ENCODE results near the gene SLC6A18. TPM values are rescaled to one million over a fixed set of nuclear protein-coding genes. Genes with fewer than 3 reads are reported as not detected.
A peak's percentile ranks its signal among the peaks of the same experiment; 100 is the strongest.

Gene SLC6A18
- total RNA-seq, 2 experiments from 2014 or later, result not detected

DNA sequence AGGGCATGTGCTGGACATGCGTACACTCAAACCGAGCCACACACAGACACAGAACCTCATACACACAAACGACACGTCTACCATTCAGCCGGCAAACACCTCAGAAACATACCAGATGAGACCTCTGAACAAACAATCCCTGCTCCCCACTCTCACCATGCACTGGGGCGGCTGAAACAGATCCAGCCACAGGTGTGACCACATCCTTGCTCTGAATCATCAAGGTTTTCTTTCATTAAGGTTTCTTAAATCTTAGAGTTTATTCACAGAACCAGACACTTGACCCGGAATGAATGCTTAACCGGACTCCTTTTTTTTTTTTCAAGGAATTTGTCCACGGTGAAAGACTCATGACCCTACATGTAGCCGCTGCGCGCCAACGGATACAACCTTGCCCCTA lies 43.5 kb downstream of the SLC6A18 start:
- H3K9me3 Mint-ChIP-seq, result no peaks in the 10 kb centered on the region
- H3K36me3 Mint-ChIP-seq (ENCODE audit: low read depth), result peaks cover 18% of the 10 kb centered on the region
- POLR2A ChIA-PET, result no interaction called here
- DNase-seq (peak; percentile 81), ATAC-seq (peak; percentile 98)
- no peaks in the 10 kb centered on the region for H3K27me3 Mint-ChIP-seq
- TF ChIP-seq, protein P1, sequence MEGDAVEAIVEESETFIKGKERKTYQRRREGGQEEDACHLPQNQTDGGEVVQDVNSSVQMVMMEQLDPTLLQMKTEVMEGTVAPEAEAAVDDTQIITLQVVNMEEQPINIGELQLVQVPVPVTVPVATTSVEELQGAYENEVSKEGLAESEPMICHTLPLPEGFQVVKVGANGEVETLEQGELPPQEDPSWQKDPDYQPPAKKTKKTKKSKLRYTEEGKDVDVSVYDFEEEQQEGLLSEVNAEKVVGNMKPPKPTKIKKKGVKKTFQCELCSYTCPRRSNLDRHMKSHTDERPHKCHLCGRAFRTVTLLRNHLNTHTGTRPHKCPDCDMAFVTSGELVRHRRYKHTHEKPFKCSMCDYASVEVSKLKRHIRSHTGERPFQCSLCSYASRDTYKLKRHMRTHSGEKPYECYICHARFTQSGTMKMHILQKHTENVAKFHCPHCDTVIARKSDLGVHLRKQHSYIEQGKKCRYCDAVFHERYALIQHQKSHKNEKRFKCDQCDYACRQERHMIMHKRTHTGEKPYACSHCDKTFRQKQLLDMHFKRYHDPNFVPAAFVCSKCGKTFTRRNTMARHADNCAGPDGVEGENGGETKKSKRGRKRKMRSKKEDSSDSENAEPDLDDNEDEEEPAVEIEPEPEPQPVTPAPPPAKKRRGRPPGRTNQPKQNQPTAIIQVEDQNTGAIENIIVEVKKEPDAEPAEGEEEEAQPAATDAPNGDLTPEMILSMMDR (IDR thresholded peaks at IDR 0.05), result no peak
- CTCF ChIA-PET, result no interaction called here
- no peak overlapping the region for H3K27ac Mint-ChIP-seq
- H3K4me3 Mint-ChIP-seq, result no peak overlapping the region
- intact Hi-C loops (cut with micrococcal nuclease), result no loop called here
- H3K4me1 Mint-ChIP-seq (ENCODE audit: low read depth), result peaks cover 11% of the 10 kb centered on the region

DNA sequence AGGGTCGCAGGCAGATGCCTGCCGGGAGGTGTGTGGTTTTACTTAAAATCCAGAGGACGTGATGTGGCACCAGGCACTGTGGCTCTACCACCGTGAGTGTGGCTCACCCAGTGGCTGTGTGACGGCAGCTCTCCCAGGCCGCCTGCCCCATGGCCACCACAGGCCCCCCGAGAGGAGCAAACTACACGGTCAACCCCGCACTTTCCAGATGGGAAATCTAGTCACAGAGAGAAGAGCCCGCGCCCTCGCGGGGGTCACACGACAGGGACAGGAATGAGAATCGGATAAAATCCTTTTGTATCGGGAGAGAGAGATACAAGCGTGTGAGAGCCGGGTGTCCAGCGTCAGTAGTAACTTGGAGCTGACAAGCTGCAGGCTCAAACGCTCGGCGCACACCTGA lies 45.2 kb downstream of the SLC6A18 start:
- TF ChIP-seq, protein P1 (IDR thresholded peaks at IDR 0.05), result no peak
- Mint-ChIP-seq H3K4me1 (ENCODE audit: low read depth) (peaks cover 11% of the 10 kb centered on the region), H3K4me3 (no peak overlapping the region), H3K27ac (no peak overlapping the region), H3K27me3 (peaks cover 2% of the 10 kb centered on the region), H3K36me3 (ENCODE audit: low read depth) (peaks cover 21% of the 10 kb centered on the region), H3K9me3 (no peaks in the 10 kb centered on the region)
- intact Hi-C loops (cut with micrococcal nuclease), result no loop called here
- CTCF ChIA-PET, result no interaction called here
- ATAC-seq (no peak), DNase-seq (no peak)
- POLR2A ChIA-PET, result no interaction called here

DNA sequence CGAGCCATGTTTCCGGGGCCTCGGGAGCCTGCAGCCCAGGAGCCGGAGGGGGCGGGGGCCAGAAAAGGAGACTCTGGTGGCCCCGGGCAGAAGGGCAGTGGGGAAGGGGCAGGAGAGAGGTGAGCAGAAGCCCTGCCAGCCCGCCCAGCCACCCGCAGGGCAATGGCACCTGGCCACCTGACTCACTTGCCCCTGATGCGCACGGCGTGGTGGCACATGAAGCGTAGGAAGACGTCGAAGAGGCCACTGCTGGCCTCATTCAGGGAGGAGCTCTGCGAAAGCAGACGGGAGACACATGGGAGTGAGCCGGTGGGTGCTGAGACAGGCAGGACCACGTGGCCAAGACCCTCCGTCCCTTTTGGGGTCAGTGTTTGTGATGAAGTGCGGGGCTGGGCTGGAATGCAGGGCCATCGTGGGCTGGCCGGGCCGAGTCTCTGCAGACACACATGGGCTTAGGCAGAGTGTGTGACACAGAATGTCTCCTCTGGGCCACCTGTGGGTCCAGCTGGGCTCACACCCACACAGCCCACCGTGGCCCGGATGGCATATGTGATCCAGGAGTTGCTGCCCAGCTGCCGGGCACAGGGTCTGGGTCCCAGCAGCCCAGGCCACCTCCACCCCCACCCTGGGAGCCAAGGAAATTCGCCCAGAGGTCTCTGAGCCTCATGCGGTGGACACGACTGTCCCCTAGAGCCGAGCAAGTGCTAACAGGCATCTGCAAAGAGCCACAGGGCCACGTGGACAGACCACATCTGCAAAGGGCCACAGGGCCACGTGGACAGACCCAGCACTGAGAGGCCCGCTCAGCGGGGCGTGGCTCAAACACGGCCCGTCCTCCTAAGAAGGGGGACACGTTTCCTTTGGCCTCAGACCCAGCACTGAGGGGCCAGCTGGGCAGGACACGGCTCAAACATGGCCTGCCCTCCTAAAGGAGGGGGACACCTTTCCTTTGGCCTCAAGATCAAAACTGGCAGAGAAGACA lies 46.0 kb downstream of the SLC6A18 start:
- no peak for DNase-seq
- no peaks in the 10 kb centered on the region for H3K9me3 Mint-ChIP-seq
- peaks cover 2% of the 10 kb centered on the region for H3K27me3 Mint-ChIP-seq
- peaks cover 11% of the 10 kb centered on the region for H3K4me1 Mint-ChIP-seq (ENCODE audit: low read depth)
- no peak overlapping the region for H3K4me3 Mint-ChIP-seq
- intact Hi-C loops (cut with micrococcal nuclease), result no loop called here
- TF ChIP-seq, protein P1 (IDR thresholded peaks at IDR 0.05), result no peak
- ChIA-PET CTCF (no interaction called here), POLR2A (interaction anchor here (0.6 kb wide), 2 partner anchors 11 to 36 kb away, joined by 3 read pairs; no protein-coding TSS in a partner anchor)
- H3K27ac Mint-ChIP-seq, result no peak overlapping the region
- peaks cover 21% of the 10 kb centered on the region for H3K36me3 Mint-ChIP-seq (ENCODE audit: low read depth)
- no peak for ATAC-seq

DNA sequence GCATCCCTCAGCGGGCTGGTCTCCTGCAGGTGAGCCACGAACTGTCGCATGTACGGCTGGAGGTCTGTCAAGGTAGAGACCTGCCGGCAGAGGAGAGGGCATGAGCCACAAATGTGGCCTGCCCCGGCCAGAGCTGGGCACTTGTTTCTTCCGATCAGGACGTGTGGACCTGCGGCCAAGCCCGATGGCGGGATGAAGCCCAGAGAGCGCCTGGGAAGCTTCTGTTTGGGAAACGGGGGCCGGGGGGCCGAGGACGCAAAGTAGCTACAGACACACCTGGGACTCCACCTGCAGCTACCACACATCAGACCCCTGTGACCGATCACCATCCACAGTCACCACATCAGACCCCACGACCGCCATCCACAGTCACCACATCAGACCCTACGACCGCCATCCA lies 47.0 kb downstream of the SLC6A18 start:
- intact Hi-C loops (cut with micrococcal nuclease), result no loop called here
- POLR2A ChIA-PET, result no interaction called here
- CTCF ChIA-PET, result no interaction called here
- peaks cover 14% of the 10 kb centered on the region for H3K36me3 Mint-ChIP-seq (ENCODE audit: low read depth)
- H3K4me1 Mint-ChIP-seq (ENCODE audit: low read depth), result peaks cover 11% of the 10 kb centered on the region
- no peak overlapping the region for H3K4me3 Mint-ChIP-seq
- H3K9me3 Mint-ChIP-seq, result no peaks in the 10 kb centered on the region
- DNase-seq (no peak), ATAC-seq (no peak)
- no peak overlapping the region for H3K27ac Mint-ChIP-seq
- TF ChIP-seq, protein P1 (IDR thresholded peaks at IDR 0.05), result no peak
- H3K27me3 Mint-ChIP-seq, result peaks cover 3% of the 10 kb centered on the region

DNA sequence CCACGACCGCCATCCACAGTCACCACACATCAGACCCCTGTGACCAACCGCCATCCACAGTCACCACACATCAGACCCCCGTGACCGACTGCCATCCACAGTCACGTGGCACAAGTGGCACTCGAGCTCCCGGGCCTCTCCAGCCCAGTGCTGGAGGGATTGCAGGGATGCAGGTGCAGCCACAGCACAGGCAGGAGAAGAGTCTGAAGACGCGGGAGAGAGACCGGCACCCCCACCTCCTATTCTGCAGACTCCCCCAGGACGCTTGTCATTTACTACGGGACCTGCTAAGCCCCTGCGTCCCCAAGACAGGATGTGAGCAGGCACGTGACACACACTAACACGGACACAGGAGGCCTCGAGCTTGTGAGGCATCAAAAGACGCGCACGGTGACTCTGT lies 48.6 kb downstream of the SLC6A18 start:
- DNase-seq (peak; percentile 22), ATAC-seq (no peak)
- TF ChIP-seq, protein P1 (IDR thresholded peaks at IDR 0.05), result no peak
- no peak overlapping the region for H3K27ac Mint-ChIP-seq
- H3K4me1 Mint-ChIP-seq (ENCODE audit: low read depth), result peaks cover 4% of the 10 kb centered on the region
- ChIA-PET POLR2A (no interaction called here), CTCF (no interaction called here)
- peaks cover 15% of the 10 kb centered on the region for H3K36me3 Mint-ChIP-seq (ENCODE audit: low read depth)
- no peaks in the 10 kb centered on the region for H3K9me3 Mint-ChIP-seq
- intact Hi-C loops (cut with micrococcal nuclease), result no loop called here
- H3K27me3 Mint-ChIP-seq, result peaks cover 3% of the 10 kb centered on the region
- H3K4me3 Mint-ChIP-seq, result no peak overlapping the region

Measured in activated CD8-positive, alpha-beta T cell treated with anti-CD3 and anti-CD28 coated beads for 36 hours (primary cell).